CD14-positive monocyte (primary cell): ENCODE results near the gene BBC3. TPM values are rescaled to one million over a fixed set of nuclear protein-coding genes. Genes with fewer than 3 reads are reported as not detected.

ENCODE experiments used
- DNase-seq, 3 donors: peaks; one replicate each; pipeline ENCODE4 v3.0.0-alpha.2; 2011 to 2022
- H2AFZ ChIP-seq: 2 replicates; pipeline ENCODE4 v1.6.0; 2012; ENCODE audit warnings: mild to moderate bottlenecking, low read depth, low read length, inconsistent platforms; ENCODE audit not compliant: insufficient read depth, poor library complexity, severe bottlenecking
- H3K27ac ChIP-seq, 2 donors: 1 replicate in 1 of 2; 2 replicates in 1 of 2; pipeline ENCODE4 v1.5.1; 2012 to 2013; ENCODE audit warnings: low read length in 2 of 2, control low read depth in 1 of 2, inconsistent platforms in 1 of 2, low read depth in 1 of 2, mild to moderate bottlenecking in 1 of 2
- H3K27me3 ChIP-seq, 2 donors: one replicate each; pipeline versions ENCODE4 v1.6.0 to v1.6.1; 2011 to 2013; ENCODE audit warnings: low read length in 2 of 2; ENCODE audit not compliant: control insufficient read depth in 2 of 2, insufficient read depth in 2 of 2
- H3K36me3 ChIP-seq, 2 donors: replicated peaks in 1 of 2; 1 replicate in 1 of 2; 2 replicates in 1 of 2; pipeline versions ENCODE4 v1.5.1 to v1.6.1; 2012 to 2013; ENCODE audit warnings: low read length in 2 of 2, control low read depth in 1 of 2, inconsistent platforms in 1 of 2, mild to moderate bottlenecking in 1 of 2; ENCODE audit not compliant: insufficient read depth in 2 of 2, control insufficient read depth in 1 of 2
- H3K4me1 ChIP-seq, 2 donors: 1 replicate in 1 of 2; 2 replicates in 1 of 2; pipeline versions ENCODE4 v1.5.1 to v1.6.1; 2012 to 2013; ENCODE audit warnings: low read length in 2 of 2, control low read depth in 1 of 2, inconsistent platforms in 1 of 2, mild to moderate bottlenecking in 1 of 2, moderate library complexity in 1 of 2; ENCODE audit not compliant: insufficient read depth in 2 of 2, control insufficient read depth in 1 of 2
- H3K4me2 ChIP-seq: replicated peaks from 2 replicates; pipeline ENCODE3; 2012; ENCODE audit warnings: low read length, moderate library complexity, mild to moderate bottlenecking; ENCODE audit not compliant: poor library complexity, severe bottlenecking; ENCODE audit errors: extremely low read depth
- H3K4me3 ChIP-seq, 3 experiments: fragments of 200-600 bp in 1 of 3; sonication (generic) in 1 of 3; replicated peaks in 1 of 3; 1 replicate in 2 of 3; 2 replicates in 1 of 3; pipeline ENCODE4 v1.5.1; 2011 to 2013; ENCODE audit warnings: low read length in 3 of 3, mild to moderate bottlenecking in 3 of 3, control low read depth in 2 of 3, low read depth in 2 of 3, inconsistent platforms in 1 of 3, moderate library complexity in 1 of 3
- H3K79me2 ChIP-seq: 2 replicates; pipeline ENCODE4 v1.6.0; 2012; ENCODE audit warnings: mild to moderate bottlenecking, control low read depth, inconsistent platforms, low read length, moderate library complexity; ENCODE audit not compliant: insufficient read depth
- H3K9ac ChIP-seq: 2 replicates; pipeline ENCODE4 v1.6.0; 2017; ENCODE audit warnings: low read length, mild to moderate bottlenecking; ENCODE audit not compliant: insufficient read depth, poor library complexity, severe bottlenecking
- H3K9me3 ChIP-seq, 2 donors: replicated peaks in 1 of 2; 1 replicate in 1 of 2; 2 replicates in 1 of 2; pipeline versions ENCODE4 v1.5.1 to v1.6.1; 2012 to 2013; ENCODE audit warnings: low read length in 2 of 2, control low read depth in 1 of 2; ENCODE audit not compliant: control insufficient read depth in 1 of 2, insufficient read depth in 1 of 2
- H4K20me1 ChIP-seq: 2 replicates; pipeline ENCODE4 v1.6.0; 2012; ENCODE audit warnings: mild to moderate bottlenecking, low read length, control low read depth, moderate library complexity; ENCODE audit not compliant: insufficient read depth
- H3K27ac Mint-ChIP-seq, 7 donors: one replicate each; pipeline ENCODE4 v1.8.0; 2020; ENCODE audit warnings: mild to moderate bottlenecking in 7 of 7, mixed read lengths in 7 of 7, moderate library complexity in 6 of 7, inconsistent platforms in 2 of 7
- H3K27me3 Mint-ChIP-seq, 3 donors: one replicate each; pipeline ENCODE4 v1.8.0; 2021 to 2022; ENCODE audit warnings: low read depth in 3 of 3, mild to moderate bottlenecking in 3 of 3, mixed read lengths in 3 of 3, moderate library complexity in 3 of 3, inconsistent platforms in 1 of 3
- H3K36me3 Mint-ChIP-seq, 2 donors: one replicate each; pipeline ENCODE4 v1.8.0; 2020; ENCODE audit warnings: mixed read lengths in 2 of 2, inconsistent platforms in 1 of 2, mild to moderate bottlenecking in 1 of 2
- H3K4me1 Mint-ChIP-seq: one replicate; pipeline ENCODE4 v1.8.0; 2020; ENCODE audit warnings: mild to moderate bottlenecking, mixed read lengths
- H3K4me3 Mint-ChIP-seq, 2 donors: one replicate each; pipeline ENCODE4 v1.8.0; 2020; ENCODE audit warnings: mild to moderate bottlenecking in 2 of 2, mixed read lengths in 2 of 2, moderate library complexity in 1 of 2
- H3K9me3 Mint-ChIP-seq, 7 donors: one replicate each; pipeline ENCODE4 v1.8.0; 2020 to 2022; ENCODE audit warnings: mixed read lengths in 7 of 7, mild to moderate bottlenecking in 6 of 7, moderate library complexity in 6 of 7, inconsistent platforms in 2 of 7
- CTCF ChIP-seq: fragments of 200-600 bp; IDR thresholded peaks from one replicate; pipeline ENCODE4 v1.8.0; 2022; ENCODE audit warnings: antibody characterized with exemption, mild to moderate bottlenecking
- WGBS: methylation state at CpG from one replicate; pipeline ENCODE4 v1.1.5; 2013; ENCODE audit warnings: missing lambda C conversion rate; ENCODE audit not compliant: insufficient coverage; 5-methylcytosine and 5-hydroxymethylcytosine counted together
- intact Hi-C, 2 donors: fragments of 100-400 bp; cut with micrococcal nuclease; formaldehyde crosslinking; loops; one replicate each; pipeline versions ENCODE4 v1.15.0 to v1.15.1; 2023
- polyA plus RNA-seq, 3 donors: library from polyadenylated mRNA; depleted of rRNA in 1 of 3; unstranded in 2 of 3; stranded (reverse) in 1 of 3; fragments of 300-500 nt in 2 of 3; fragments of >200 nt in 1 of 3; fragmentation: Illumina TruSeq in 2 of 3; gene quantifications; 1 replicate in 2 of 3; 2 replicates in 1 of 3; pipeline ENCODE4 v1.2.3, GENCODE V29; 2012 to 2021

BBC3 gene
- polyA plus RNA-seq, 3 donors, result 2.5 to 17.4 (median 4.8) TPM

DNA sequence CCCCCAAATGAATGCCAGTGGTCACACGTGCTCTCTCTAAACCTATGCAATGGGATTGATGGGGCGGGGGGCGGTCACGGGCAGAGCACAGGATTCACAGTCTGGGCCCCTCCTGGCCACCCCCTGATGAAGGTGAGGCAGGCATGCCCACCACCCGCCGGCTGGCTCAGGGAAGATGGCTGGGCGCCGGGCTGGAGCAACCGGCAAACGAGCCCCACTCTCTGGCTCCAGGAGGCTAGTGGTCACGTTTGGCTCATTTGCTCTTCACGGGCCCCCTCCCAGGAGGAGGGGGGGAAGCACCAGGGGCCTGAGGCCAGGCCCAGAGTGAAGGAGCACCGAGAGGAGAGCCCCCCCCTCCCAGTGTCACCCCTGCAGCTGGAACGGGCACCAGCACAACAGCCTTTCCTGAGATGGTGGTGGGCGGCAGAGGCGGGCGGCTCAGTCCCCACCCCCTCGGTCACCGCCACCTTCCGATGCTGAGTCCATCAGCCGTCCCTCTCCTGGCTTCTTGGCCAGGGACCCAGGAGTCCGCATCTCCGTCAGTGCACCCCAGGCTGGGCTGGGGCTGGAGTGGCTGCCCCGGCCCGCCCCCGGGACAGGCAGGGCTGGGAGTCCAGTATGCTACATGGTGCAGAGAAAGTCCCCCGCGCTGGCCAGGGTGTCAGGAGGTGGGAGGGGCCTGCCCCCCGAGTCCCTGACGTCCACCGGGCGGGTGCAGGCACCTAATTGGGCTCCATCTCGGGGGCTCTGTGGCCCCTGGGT lies 9.7 kb downstream of the BBC3 start:
- no peak for DNase-seq
- peaks cover 6% of the 10 kb centered on the region for H3K4me1 Mint-ChIP-seq
- H4K20me1 ChIP-seq, result peaks cover 27% of the 10 kb centered on the region
- H3K4me2 ChIP-seq, result no peak overlapping the region
- H3K4me3 ChIP-seq, result no peak overlapping the region
- H3K27ac Mint-ChIP-seq, result peak overlapping the region in 2 of 7 donors; percentile 36 to 69
- no peaks in the 10 kb centered on the region for H3K27me3 ChIP-seq
- intact Hi-C loops, result no loop called here
- 97% methylated on average over 25 of the region's 33 CpGs for WGBS
- no peak overlapping the region for H3K27ac ChIP-seq
- no peak overlapping the region for H2AFZ ChIP-seq
- H3K36me3 Mint-ChIP-seq, result peaks cover 27 to 45% of the 10 kb centered on the region in 2 donors
- peaks cover 0 to 1% (median 0%) of the 10 kb centered on the region in 3 donors for H3K27me3 Mint-ChIP-seq
- H3K9me3 ChIP-seq, result no peaks in the 10 kb centered on the region
- H3K79me2 ChIP-seq, result no peaks in the 10 kb centered on the region
- H3K4me3 Mint-ChIP-seq, result no peak overlapping the region
- no peak for TF ChIP-seq CTCF
- H3K9ac ChIP-seq, result no peak overlapping the region
- peaks cover 0 to 2% (median 0%) of the 10 kb centered on the region in 7 donors for H3K9me3 Mint-ChIP-seq
- peaks cover 21 to 27% of the 10 kb centered on the region in 2 donors for H3K36me3 ChIP-seq
- H3K4me1 ChIP-seq, result peaks cover 8 to 11% of the 10 kb centered on the region in 2 donors

DNA sequence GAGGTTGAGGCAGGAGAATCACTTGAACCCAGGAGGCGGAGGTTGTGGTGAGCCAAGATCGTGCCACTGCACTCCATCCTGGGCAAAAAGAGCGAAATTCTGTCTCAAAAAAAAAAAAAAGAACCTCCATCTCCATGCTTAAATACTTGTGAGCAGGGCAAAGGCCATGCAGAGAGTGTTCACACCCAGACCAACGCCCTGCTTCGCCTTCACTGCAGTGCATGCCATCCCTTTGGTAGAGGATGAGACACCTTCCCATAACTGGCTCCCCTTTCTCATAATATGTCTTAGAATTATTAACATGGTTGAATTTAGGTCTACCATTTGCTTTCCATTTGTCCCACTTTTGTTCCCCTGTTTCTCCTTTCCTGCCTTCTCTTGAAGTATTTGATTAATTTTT lies 15.4 kb downstream of the BBC3 start:
- H3K36me3 Mint-ChIP-seq, result peaks cover 5 to 7% of the 10 kb centered on the region in 2 donors
- no peak overlapping the region for H3K9ac ChIP-seq
- no peak overlapping the region for H3K4me3 Mint-ChIP-seq
- H3K27ac Mint-ChIP-seq, result no peak overlapping the region
- intact Hi-C loops, result no loop called here
- no peak for TF ChIP-seq CTCF
- H3K4me1 ChIP-seq, result peaks cover 6 to 7% of the 10 kb centered on the region in 2 donors
- no peaks in the 10 kb centered on the region for H3K9me3 Mint-ChIP-seq
- H3K79me2 ChIP-seq, result no peaks in the 10 kb centered on the region
- H3K4me2 ChIP-seq, result no peak overlapping the region
- no peak for DNase-seq
- peaks cover 0 to 2% of the 10 kb centered on the region in 2 donors for H3K36me3 ChIP-seq
- peaks cover 7% of the 10 kb centered on the region for H3K4me1 Mint-ChIP-seq
- no peaks in the 10 kb centered on the region for H4K20me1 ChIP-seq
- H2AFZ ChIP-seq, result no peak overlapping the region
- H3K27ac ChIP-seq, result no peak overlapping the region
- 100% methylated on average over 3 of the region's 5 CpGs for WGBS
- H3K27me3 Mint-ChIP-seq, result peaks cover 0 to 3% (median 1%) of the 10 kb centered on the region in 3 donors
- H3K27me3 ChIP-seq, result no peaks in the 10 kb centered on the region
- no peaks in the 10 kb centered on the region for H3K9me3 ChIP-seq
- H3K4me3 ChIP-seq, result no peak overlapping the region
